Right atrium auricular region (tissue), 2 donors: ENCODE results near the gene KARS1. TPM values are rescaled to one million over a fixed set of nuclear protein-coding genes. Genes with fewer than 3 reads are reported as not detected.
A peak's percentile ranks its signal among the peaks of the same experiment; 100 is the strongest.

Experiments
- DNase-seq: peaks from one replicate; pipeline ENCODE4 v3.0.0-alpha.2; 2019; ENCODE audit warnings: low spot score
- H3K27ac ChIP-seq, 2 donors: fragments of 200-600 bp; sonication (generic); 1 replicate in 1 of 2; 2 replicates in 1 of 2; pipeline ENCODE4 v1.5.1; 2016 to 2019
- H3K27me3 ChIP-seq, 2 donors: fragments of 200-600 bp; sonication (generic); one replicate each; pipeline versions ENCODE4 v1.5.1 to v1.6.0; 2017 to 2019
- H3K36me3 ChIP-seq: fragments of 200-600 bp; sonication (generic); one replicate; pipeline ENCODE4 v1.5.1; 2016
- H3K4me1 ChIP-seq, 2 donors: fragments of 200-600 bp; sonication (generic); one replicate each; pipeline versions ENCODE4 v1.5.1 to v1.6.0; 2017 to 2019
- H3K4me3 ChIP-seq, 2 donors: fragments of 200-600 bp; sonication (generic); 1 replicate in 1 of 2; 2 replicates in 1 of 2; pipeline ENCODE4 v1.5.1; 2017 to 2019; ENCODE audit warnings: mild to moderate bottlenecking in 1 of 2, moderate library complexity in 1 of 2
- H3K9me3 ChIP-seq, 2 donors: fragments of 200-600 bp; sonication (generic); one replicate each; pipeline ENCODE4 v1.5.1; 2019
- total RNA-seq, 2 donors: library from RNA; depleted of rRNA; stranded (reverse); fragments of >200 nt; gene quantifications; one replicate each; pipeline ENCODE4 v1.1.0, GENCODE V29; 2016
- TF ChIP-seq, protein P1 (sequence below), 2 donors: fragments of 200-600 bp; sonication (generic); IDR thresholded peaks; one replicate each; pipeline ENCODE4 v1.5.1; 2019; ENCODE audit warnings: antibody characterized with exemption in 2 of 2

The KARS1 gene
- total RNA-seq, 2 donors from 2014 or later, result 88.9 to 100 TPM

- Histone ChIP-seq H3K9me3 (no peaks in the 10 kb centered on the region), H3K4me1 (peaks cover 3 to 41% of the 10 kb centered on the region in 2 donors), H3K27ac (peak overlapping the region; percentile 81 to 83), H3K36me3 (no peaks in the 10 kb centered on the region), H3K27me3 (no peaks in the 10 kb centered on the region), H3K4me3 (no peak overlapping the region)
- DNase-seq, result peak; percentile 86
- TF ChIP-seq, protein P1, sequence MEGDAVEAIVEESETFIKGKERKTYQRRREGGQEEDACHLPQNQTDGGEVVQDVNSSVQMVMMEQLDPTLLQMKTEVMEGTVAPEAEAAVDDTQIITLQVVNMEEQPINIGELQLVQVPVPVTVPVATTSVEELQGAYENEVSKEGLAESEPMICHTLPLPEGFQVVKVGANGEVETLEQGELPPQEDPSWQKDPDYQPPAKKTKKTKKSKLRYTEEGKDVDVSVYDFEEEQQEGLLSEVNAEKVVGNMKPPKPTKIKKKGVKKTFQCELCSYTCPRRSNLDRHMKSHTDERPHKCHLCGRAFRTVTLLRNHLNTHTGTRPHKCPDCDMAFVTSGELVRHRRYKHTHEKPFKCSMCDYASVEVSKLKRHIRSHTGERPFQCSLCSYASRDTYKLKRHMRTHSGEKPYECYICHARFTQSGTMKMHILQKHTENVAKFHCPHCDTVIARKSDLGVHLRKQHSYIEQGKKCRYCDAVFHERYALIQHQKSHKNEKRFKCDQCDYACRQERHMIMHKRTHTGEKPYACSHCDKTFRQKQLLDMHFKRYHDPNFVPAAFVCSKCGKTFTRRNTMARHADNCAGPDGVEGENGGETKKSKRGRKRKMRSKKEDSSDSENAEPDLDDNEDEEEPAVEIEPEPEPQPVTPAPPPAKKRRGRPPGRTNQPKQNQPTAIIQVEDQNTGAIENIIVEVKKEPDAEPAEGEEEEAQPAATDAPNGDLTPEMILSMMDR (IDR thresholded peaks at IDR 0.05), result peak in 1 of 2 donors; percentile 35
Observed at GRCh38 chr16:75590920-75591843, 56.3 kb downstream of the KARS1 start.

GRCh38 chr16:75589306-75589705 is 58.2 kb downstream of the KARS1 start:
- TF ChIP-seq, protein P1 (IDR thresholded peaks at IDR 0.05), result no peak
- H3K27ac ChIP-seq, result peak overlapping the region; percentile 81 to 83
- H3K4me1 ChIP-seq, result peaks cover 3 to 41% of the 10 kb centered on the region in 2 donors
- no peaks in the 10 kb centered on the region for H3K27me3 ChIP-seq
- DNase-seq, result peak; percentile 85
- no peak overlapping the region for H3K4me3 ChIP-seq
- H3K36me3 ChIP-seq, result no peaks in the 10 kb centered on the region
- H3K9me3 ChIP-seq, result no peaks in the 10 kb centered on the region

- H3K4me1 ChIP-seq, result peaks cover 3 to 41% of the 10 kb centered on the region in 2 donors
- H3K9me3 ChIP-seq, result no peaks in the 10 kb centered on the region
- DNase-seq, result no peak
- H3K4me3 ChIP-seq, result no peak overlapping the region
- no peaks in the 10 kb centered on the region for H3K27me3 ChIP-seq
- TF ChIP-seq, protein P1 (IDR thresholded peaks at IDR 0.05), result no peak
- no peaks in the 10 kb centered on the region for H3K36me3 ChIP-seq
- peak overlapping the region; percentile 81 to 83 for H3K27ac ChIP-seq
Observed at GRCh38 chr16:75588716-75589115, 58.7 kb downstream of the KARS1 start.

DNA sequence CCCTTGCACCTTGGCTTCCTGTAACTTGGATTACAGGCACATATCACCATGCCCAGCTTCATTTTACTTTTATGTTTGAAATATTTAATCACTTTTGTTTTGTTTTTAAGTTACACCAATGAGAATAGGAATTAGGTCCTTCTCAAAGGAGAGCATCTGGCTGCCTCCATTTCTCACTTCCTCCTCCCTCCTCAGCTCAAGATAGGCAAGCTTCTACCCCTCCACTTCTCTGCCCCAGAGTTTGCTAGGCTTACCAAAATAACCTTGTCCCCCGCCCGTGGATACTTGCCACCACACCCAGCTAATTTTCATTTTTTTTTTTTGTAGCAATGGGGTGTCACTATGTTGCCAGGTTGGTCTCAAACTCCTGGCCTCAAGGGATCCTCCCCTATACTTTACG is 63.4 kb downstream of the KARS1 start:
- no peaks in the 10 kb centered on the region for H3K27me3 ChIP-seq
- no peaks in the 10 kb centered on the region for H3K9me3 ChIP-seq
- DNase-seq, result no peak
- no peak overlapping the region for H3K4me3 ChIP-seq
- TF ChIP-seq, protein P1 (IDR thresholded peaks at IDR 0.05), result no peak
- H3K36me3 ChIP-seq, result peaks cover 8% of the 10 kb centered on the region
- no peak overlapping the region for H3K27ac ChIP-seq
- H3K4me1 ChIP-seq, result peaks cover 0 to 6% of the 10 kb centered on the region in 2 donors

GRCh38 chr16:75579281-75579834 is 68.1 kb downstream of the KARS1 start:
- peaks cover 0 to 7% of the 10 kb centered on the region in 2 donors for H3K4me1 ChIP-seq
- no peaks in the 10 kb centered on the region for H3K27me3 ChIP-seq
- TF ChIP-seq, protein P1 (IDR thresholded peaks at IDR 0.05), result no peak
- no peak overlapping the region for H3K27ac ChIP-seq
- H3K4me3 ChIP-seq, result no peak overlapping the region
- no peak for DNase-seq
- peaks cover 47% of the 10 kb centered on the region for H3K36me3 ChIP-seq
- H3K9me3 ChIP-seq, result no peaks in the 10 kb centered on the region
